Measurements from ENCODE around the gene VANGL2.

GRCh38 chr1:160363010-160363409 is 37.4 kb upstream of the VANGL2 start:
- TF ChIP-seq CTCF (IDR thresholded peaks at IDR 0.05; ENCODE audit: low read depth, low read length) (no peak), EZH2phosphoT487 (IDR thresholded peaks at IDR 0.05; ENCODE audit: low read depth) (no peak)

Data from OCI-LY3 (cell line).